Posterior cingulate gyrus (tissue), 11 donors: ENCODE measurements around the gene B4GALNT4.
"Not testable (repeated sequence)": the region's sequence is repeated elsewhere in the genome, so short reads cannot be mapped to it uniquely, and the experiment has no call there.

Experiments
- DNase-seq, 10 donors: peaks; one replicate each; pipeline versions ENCODE4 v3.0.0 to v3.0.0-alpha.2; 2020 to 2021; ENCODE audit warnings: mixed read lengths in 3 of 10
- intact Hi-C: fragments of 100-400 bp; cut with DNase I; formaldehyde crosslinking; loops from one replicate; pipeline ENCODE4 v1.15.1; 2023

Gene B4GALNT4

GRCh38 chr11:403021-403760 is 33.9 kb downstream of the B4GALNT4 start:
- peak in 1 of 10 donors; percentile 80 for DNase-seq
- intact Hi-C loops: no loop called here

DNA sequence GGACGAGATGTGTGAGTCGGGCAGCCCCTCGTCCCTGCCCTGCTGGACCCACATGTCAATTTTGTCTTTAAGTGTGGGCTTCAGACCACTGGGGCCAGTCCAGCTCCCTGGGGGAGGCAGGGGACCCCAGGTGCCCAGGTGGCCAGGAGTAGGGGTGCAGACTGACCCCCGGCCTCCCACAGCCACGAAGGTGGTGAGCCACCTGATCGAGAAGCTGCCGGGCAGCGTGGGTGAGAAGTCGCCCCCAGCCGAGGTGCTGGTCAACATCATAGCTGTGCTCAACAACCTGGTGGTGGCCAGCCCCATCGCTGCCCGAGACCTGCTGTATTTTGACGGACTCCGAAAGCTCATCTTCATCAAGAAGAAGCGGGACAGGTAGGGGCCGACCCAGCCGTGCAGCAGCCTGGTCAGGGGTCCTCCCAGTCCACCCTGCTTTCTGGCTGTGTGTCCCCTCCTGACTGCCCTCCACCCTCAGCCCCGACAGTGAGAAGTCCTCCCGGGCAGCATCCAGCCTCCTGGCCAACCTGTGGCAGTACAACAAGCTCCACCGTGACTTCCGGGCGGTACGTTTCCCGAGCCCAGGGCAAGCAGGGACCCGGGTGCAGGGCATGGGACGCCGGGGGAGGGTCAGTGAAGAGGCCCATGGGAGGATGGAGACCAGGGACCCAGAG is 34.6 kb downstream of the B4GALNT4 start:
- intact Hi-C loops: no loop called here
- peak in 2 of 10 donors; percentile 84 to 85 for DNase-seq

- intact Hi-C loops: no loop called here
- peak in 1 of 10 donors; percentile 75 for DNase-seq
These were observed 35.4 kb downstream of the B4GALNT4 start for GRCh38 chr11:404551-405264.

DNA sequence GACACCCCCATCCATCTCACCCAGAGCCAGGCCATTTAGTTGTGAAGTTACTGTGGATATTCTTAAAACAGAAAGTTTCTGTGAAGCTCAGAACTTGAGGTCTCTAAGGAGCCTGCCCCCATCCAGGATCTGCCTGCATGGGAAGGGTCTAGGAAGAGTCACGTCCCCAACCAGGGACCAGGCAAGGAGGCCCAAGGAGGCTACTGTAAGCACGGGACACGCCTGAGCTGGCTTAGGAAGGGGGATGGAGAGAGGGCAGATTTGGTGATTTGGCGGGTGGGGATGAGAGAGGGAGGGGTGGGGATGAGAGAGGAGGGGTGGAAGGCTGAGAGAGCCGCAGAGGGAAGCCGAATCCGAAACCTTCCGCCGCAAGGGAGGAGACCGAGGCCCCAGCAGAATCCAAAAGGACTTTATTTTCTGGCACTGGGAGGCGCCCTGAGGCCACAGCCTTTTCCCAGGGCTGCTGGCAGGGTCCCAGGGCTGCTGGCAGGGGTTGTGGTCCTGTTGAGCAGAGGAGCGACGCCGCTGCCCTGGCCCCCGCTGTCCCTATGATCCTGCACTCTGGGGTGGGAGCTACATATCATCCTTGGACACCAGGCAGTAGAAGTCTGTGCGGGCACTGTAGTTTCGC is 36.1 kb downstream of the B4GALNT4 start:
- DNase-seq: peak in 6 of 10 donors; percentile 32 to 89 (median 56)
- intact Hi-C loops: no loop called here

- DNase-seq: peak in 3 of 10 donors; percentile 64 to 83 (median 82)
These were observed 36.9 kb downstream of the B4GALNT4 start for GRCh38 chr11:405954-406795.

GRCh38 chr11:406796-407650 is 37.7 kb downstream of the B4GALNT4 start:
- intact Hi-C loops: loop anchor here (2.0 kb wide), 1 partner anchor 112 kb away; no protein-coding TSS in a partner anchor
- peak in 6 of 10 donors; percentile 32 to 90 (median 67) for DNase-seq

More at GRCh38 chr11:405954-406795, 36.9 kb downstream of the B4GALNT4 start:
- intact Hi-C loops: loop anchor here (2.0 kb wide), 1 partner anchor 113 kb away; no protein-coding TSS in a partner anchor

DNA sequence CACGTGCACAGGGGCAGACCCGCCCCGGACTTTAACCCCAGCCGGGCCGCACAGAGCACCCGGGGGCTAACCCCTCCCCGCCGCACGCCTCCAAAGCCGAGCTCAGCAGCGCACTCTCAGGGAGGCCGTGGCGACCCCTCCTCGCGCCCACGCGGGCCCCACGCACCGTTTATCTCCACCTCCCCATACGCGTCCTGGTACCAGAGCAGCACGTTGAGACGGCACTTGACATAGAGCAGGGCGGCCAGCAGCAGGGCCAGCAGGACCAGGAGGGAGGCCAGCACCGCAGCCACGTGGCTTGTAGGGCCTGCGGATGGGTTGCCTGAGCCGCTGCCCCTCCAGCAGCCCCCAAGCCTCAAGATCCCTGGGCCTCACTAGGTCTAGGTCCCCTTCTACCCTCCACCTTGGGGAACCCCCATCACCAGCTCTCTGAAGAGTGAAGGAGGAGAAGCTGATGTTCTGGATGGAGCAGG is 38.4 kb downstream of the B4GALNT4 start:
- DNase-seq: peak in 2 of 10 donors; percentile 57 to 86
- intact Hi-C loops: loop anchor here (2.0 kb wide), 1 partner anchor 111 kb away; no protein-coding TSS in a partner anchor

DNA sequence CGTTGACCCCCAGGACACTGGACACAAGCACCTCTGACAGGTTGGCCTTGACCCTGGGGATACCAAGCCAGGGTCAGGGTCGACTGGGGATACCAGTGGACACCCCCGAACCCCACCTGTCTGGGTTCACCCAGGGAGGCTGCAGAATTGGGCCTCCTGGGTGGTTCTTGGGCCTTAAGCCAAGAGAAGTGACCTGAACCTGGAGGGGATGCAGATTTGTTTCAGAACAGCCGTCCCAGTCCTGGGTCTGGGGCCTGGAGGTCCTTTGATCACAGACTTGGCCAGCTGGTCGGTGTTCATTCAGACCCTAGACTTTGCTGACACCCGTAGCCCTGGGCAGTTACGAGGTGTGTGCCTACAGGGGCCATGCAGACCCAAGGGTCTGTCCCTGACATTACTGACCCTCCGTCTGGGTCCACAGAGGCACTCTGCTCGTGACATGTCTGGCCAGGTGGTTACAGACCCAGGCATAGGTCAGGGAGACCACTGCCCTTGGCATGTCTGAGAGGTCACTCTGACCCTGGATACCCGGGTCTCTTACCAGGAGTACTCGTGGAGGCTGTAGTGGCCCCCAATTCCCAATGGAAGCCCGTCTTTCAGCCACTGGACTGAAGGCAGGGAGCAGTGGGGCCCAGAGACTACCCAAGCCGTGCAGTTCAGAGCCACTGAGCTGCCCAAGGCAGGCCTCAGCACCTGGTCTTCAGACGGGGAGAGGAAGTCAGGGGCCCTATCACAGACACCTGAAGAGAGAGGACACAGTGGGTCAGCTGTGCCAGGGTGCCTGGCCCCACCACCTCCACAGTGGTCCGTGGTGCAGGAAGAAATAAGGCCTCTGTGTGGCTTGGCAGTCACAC is 39.1 kb downstream of the B4GALNT4 start:
- peak in 2 of 10 donors; percentile 54 to 78 for DNase-seq

GRCh38 chr11:409008-409599 is 39.8 kb downstream of the B4GALNT4 start:
- intact Hi-C loops: no loop called here
- DNase-seq: peak in 3 of 10 donors; percentile 21 to 71 (median 25)

More for the DNA sequence above, 39.1 kb downstream of the B4GALNT4 start:
- intact Hi-C loops: no loop called here

DNA sequence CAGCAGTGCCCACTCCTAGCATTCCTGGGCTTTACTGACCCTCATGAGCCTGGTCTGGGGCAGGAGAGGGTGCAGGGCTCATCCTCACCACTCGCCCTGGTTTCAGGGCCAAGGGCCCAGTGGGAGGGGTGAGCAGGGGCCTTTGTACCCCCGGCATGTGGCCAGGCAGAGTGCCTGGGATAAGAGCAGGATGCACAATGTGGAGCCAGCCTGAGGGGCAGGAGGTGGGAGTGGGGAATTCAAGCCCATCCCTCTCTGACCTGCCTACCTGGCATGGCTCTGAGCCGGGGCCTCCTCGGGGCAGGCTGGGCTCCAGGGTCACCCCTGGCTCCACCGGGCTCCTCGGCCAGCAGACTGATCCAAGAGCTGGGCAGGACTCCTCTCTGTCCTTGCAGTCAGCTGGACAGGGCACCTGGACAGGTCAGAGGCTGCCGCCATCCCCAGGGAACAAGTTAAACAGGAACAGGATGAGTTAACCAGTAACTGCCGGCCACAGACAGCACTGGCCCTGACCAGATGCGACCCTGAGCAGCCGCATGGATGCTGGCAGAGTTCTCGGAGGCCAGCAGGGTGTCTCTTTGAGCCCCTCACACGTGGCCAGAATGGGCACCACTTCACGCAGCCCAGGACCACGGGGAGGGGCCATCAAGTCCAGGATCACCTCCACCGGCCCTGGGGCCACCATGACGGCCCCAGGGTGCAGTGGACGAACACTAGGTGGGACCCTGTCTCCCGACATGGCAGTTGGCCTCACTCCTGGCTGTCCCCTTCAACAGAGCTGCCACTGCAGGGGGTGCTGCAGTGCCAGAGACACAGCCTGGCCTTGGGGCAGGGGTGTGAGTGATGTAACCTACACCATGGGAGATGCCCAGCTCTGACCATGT is 40.5 kb downstream of the B4GALNT4 start:
- intact Hi-C loops: no loop called here
- peak in 2 of 10 donors; percentile 64 to 73 for DNase-seq

GRCh38 chr11:410711-411110 is 41.4 kb downstream of the B4GALNT4 start:
- intact Hi-C loops, DNase-seq: not testable (repeated sequence)

GRCh38 chr11:411520-411919 is 42.2 kb downstream of the B4GALNT4 start:
- DNase-seq, intact Hi-C loops: not testable (repeated sequence)

- DNase-seq: peak in 2 of 10 donors; percentile 45 to 67
- intact Hi-C loops: no loop called here
These were observed 43.4 kb downstream of the B4GALNT4 start for GRCh38 chr11:412641-413119.

GRCh38 chr11:413120-414081 is 44.1 kb downstream of the B4GALNT4 start:
- intact Hi-C loops: no loop called here
- DNase-seq: peak in 2 of 10 donors; percentile 37 to 53
